GM12878 (cell line): Measurements from ENCODE around the gene GP2. TPM values are rescaled to one million over a fixed set of nuclear protein-coding genes. Genes with fewer than 3 reads are reported as not detected.

Experiments
- ATAC-seq: fragments of 200-7000 bp; cut with Tn5 transposase; 3 replicates; pipeline ENCODE4 v1.9.1; 2020; ENCODE audit warnings: mild to moderate bottlenecking, moderate library complexity
- BruUV-seq: library from RNA; stranded (reverse); fragments of 400-500 nt; replicated peaks from 2 replicates; lab custom pipeline; 2021; lab: Mats Ljungman, UMichigan
- CTCF ChIA-PET: fragments of 300-600 bp; sonication (Branson Sonifier 250); formaldehyde crosslinking; extraction: SDS; loops from one replicate; lab custom pipeline; 2021; ENCODE audit warnings: inconsistent platforms; lab: Yijun Ruan, JAX
- POLR2A ChIA-PET: fragments of 350-600 bp; formaldehyde crosslinking; extraction: SDS; loops from one replicate; lab custom pipeline; 2021; ENCODE audit warnings: inconsistent platforms; lab: Charles Lee
- RAD21 ChIA-PET: fragments of 300-600 bp; sonication (Branson Sonifier 250); formaldehyde crosslinking; loops from one replicate; lab custom pipeline; 2023; ENCODE audit warnings: antibody characterized with exemption; ENCODE audit not compliant: unreplicated experiment; lab: Charles Lee
- SMC1A ChIA-PET: fragments of 300-600 bp; sonication (Branson Sonifier 250); formaldehyde crosslinking; loops from one replicate; lab custom pipeline; 2023; ENCODE audit not compliant: unreplicated experiment, uncharacterized antibody; lab: Charles Lee
- DNase-seq: peaks from one replicate; pipeline ENCODE4 v3.0.0-alpha.2; 2011; ENCODE audit warnings: low read depth, low spot score
- FAIRE-seq: peaks from 3 replicates; lab custom pipeline; 2011; peaks lifted over from hg19 to GRCh38; lab: Jason Lieb, UNC
- H2AFZ ChIP-seq: 2 replicates; pipeline ENCODE4 v1.6.0; 2011; ENCODE audit warnings: low read depth, low read length, control low read depth; ENCODE audit not compliant: control insufficient read depth
- H3K27ac ChIP-seq: 2 replicates; pipeline ENCODE4 v1.5.1; 2011; ENCODE audit warnings: control low read depth; ENCODE audit not compliant: control insufficient read depth, insufficient read depth
- H3K27me3 ChIP-seq, 2 experiments: replicated peaks in 1 of 2; 2 replicates each; pipeline versions ENCODE4 v1.6.0 to v1.6.1; 2011; ENCODE audit warnings: low read length in 1 of 2; ENCODE audit not compliant: control insufficient read depth in 2 of 2, insufficient read depth in 2 of 2
- H3K36me3 ChIP-seq, 2 experiments: 2 replicates each; pipeline ENCODE4 v1.5.1; 2011; ENCODE audit warnings: low read length in 1 of 2; ENCODE audit not compliant: control insufficient read depth in 2 of 2, insufficient read depth in 2 of 2
- H3K4me1 ChIP-seq: 2 replicates; pipeline ENCODE4 v1.6.1; 2011; ENCODE audit warnings: mild to moderate bottlenecking, low read length, moderate library complexity, mixed read lengths; ENCODE audit not compliant: control insufficient read depth, insufficient read depth
- H3K4me2 ChIP-seq: 2 replicates; pipeline ENCODE4 v1.6.0; 2011; ENCODE audit warnings: control low read depth; ENCODE audit not compliant: control insufficient read depth, insufficient read depth
- H3K4me3 ChIP-seq: fragments of 200-600 bp; sonication (generic); 2 replicates; pipeline ENCODE4 v1.5.1; 2016
- H3K79me2 ChIP-seq: 2 replicates; pipeline ENCODE4 v1.6.0; 2011; ENCODE audit warnings: low read length; ENCODE audit not compliant: control insufficient read depth, insufficient read depth
- H3K9ac ChIP-seq: 2 replicates; pipeline ENCODE4 v1.8.0; 2011; ENCODE audit warnings: low read length, control low read depth, mixed read lengths; ENCODE audit not compliant: control insufficient read depth, insufficient read depth
- H3K9me3 ChIP-seq: replicated peaks from 3 replicates; pipeline ENCODE4 v1.5.1; 2011; ENCODE audit warnings: mild to moderate bottlenecking, low read length; ENCODE audit not compliant: control insufficient read depth, insufficient read depth
- H4K20me1 ChIP-seq: 2 replicates; pipeline ENCODE4 v1.6.0; 2011; ENCODE audit not compliant: control insufficient read depth, insufficient read depth
- CBFB ChIP-seq: IDR thresholded peaks from 2 replicates; pipeline ENCODE4 v1.6.1; 2016; ENCODE audit warnings: antibody characterized with exemption, low read depth
- CEBPB ChIP-seq, 2 experiments: fragments of 150-350 bp in 1 of 2; IDR thresholded peaks; 2 replicates each; pipeline ENCODE4 v1.6.1; 2012 to 2014; ENCODE audit warnings: low read depth in 2 of 2, low read length in 2 of 2, borderline replicate concordance in 1 of 2, inconsistent platforms in 1 of 2
- CHD1 ChIP-seq: IDR thresholded peaks from 2 replicates; pipeline ENCODE4 v1.6.1; 2012; ENCODE audit warnings: low read depth, low read length, improper control_type of control experiment
- CREM ChIP-seq: IDR thresholded peaks from 2 replicates; pipeline ENCODE4 v1.6.1; 2014; ENCODE audit warnings: antibody characterized with exemption, low read depth
- DPF2 ChIP-seq: fragments of 450-650 bp; IDR thresholded peaks from 2 replicates; pipeline ENCODE4 v1.6.1; 2017; ENCODE audit warnings: mild to moderate bottlenecking
- GABPA ChIP-seq: IDR thresholded peaks from 2 replicates; pipeline ENCODE4 v1.6.1; 2014; ENCODE audit warnings: antibody characterized with exemption, low read depth, mild to moderate bottlenecking, inconsistent platforms
- KAT2A ChIP-seq: conservative IDR thresholded peaks from 2 replicates; pipeline ENCODE4 v1.6.1; 2011; ENCODE audit warnings: low read depth, low read length; ENCODE audit not compliant: control insufficient read depth
- KLF5 ChIP-seq: fragments of 450-650 bp; IDR thresholded peaks from 2 replicates; pipeline ENCODE4 v1.6.1; 2014; ENCODE audit warnings: mild to moderate bottlenecking; ENCODE audit not compliant: partially characterized antibody
- LARP7 ChIP-seq: fragments of 450-650 bp; IDR thresholded peaks from 2 replicates; pipeline ENCODE4 v1.6.1; 2017; ENCODE audit warnings: mild to moderate bottlenecking
- MEF2B ChIP-seq: fragments of 450-650 bp; IDR thresholded peaks from 2 replicates; pipeline ENCODE4 v1.6.1; 2018; ENCODE audit warnings: mild to moderate bottlenecking, moderate library complexity; ENCODE audit not compliant: partially characterized antibody, poor library complexity, severe bottlenecking
- PAX8 ChIP-seq: fragments of 450-650 bp; IDR thresholded peaks from 2 replicates; pipeline ENCODE4 v1.6.1; 2017; ENCODE audit warnings: mild to moderate bottlenecking, moderate library complexity
- WGBS: methylation state at CpG from one replicate; pipeline ENCODE4 v1.1.6; 2016; ENCODE audit warnings: low lambda C conversion rate; ENCODE audit not compliant: insufficient replicate concordance, insufficient coverage; ENCODE audit errors: missing lambda C conversion rate; 5-methylcytosine and 5-hydroxymethylcytosine counted together
- in situ Hi-C: fragments of 300-500 bp; cut with MboI; formaldehyde crosslinking; loops from 9 replicates; pipeline ENCODE4 v1.14.3; 2018; ENCODE audit warnings: mixed read lengths
- intact Hi-C: fragments of 100-400 bp; cut with micrococcal nuclease; formaldehyde crosslinking; loops from one replicate; pipeline ENCODE4 v1.14.2; 2022; ENCODE audit not compliant: unreplicated experiment
- polyA plus RNA-seq, 11 experiments: library from polyadenylated mRNA; depleted of rRNA in 4 of 11; unstranded in 6 of 11; stranded (reverse) in 5 of 11; fragments of >200 nt; fragmentation: Nextera tagmentation in 4 of 11; fragmentation: Illumina TruSeq in 1 of 11; extraction: Ambion mirVana in 4 of 11; extraction: Trizol in 1 of 11; gene quantifications; 1 replicate in 1 of 11; 2 replicates in 10 of 11; pipeline versions ENCODE4 v1.2.1 to v1.2.3, GENCODE V29; 2011 to 2016; ENCODE audit warnings: inconsistent platforms in 2 of 11, missing spikeins in 2 of 11, low read depth in 1 of 11
- total RNA-seq, 4 experiments: library from RNA; depleted of rRNA in 3 of 4; stranded (reverse); fragments of >200 nt in 3 of 4; fragmentation: Illumina TruSeq in 1 of 4; extraction: Trizol in 1 of 4; gene quantifications; 2 replicates each; pipeline versions ENCODE4 v1.2.1 to v1.2.3, GENCODE V29; 2013 to 2021
- TF ChIP-seq, protein P1 (sequence below): IDR thresholded peaks from 2 replicates; pipeline ENCODE4 v1.6.1; 2011; ENCODE audit warnings: borderline replicate concordance, low read depth, mild to moderate bottlenecking, moderate library complexity, low read length; ENCODE audit not compliant: insufficient read depth, poor library complexity, severe bottlenecking
- TF ChIP-seq, protein P2 (sequence below): IDR thresholded peaks from 2 replicates; pipeline ENCODE4 v1.6.1; 2012; ENCODE audit warnings: low read depth, low read length, improper control_type of control experiment
- TF ChIP-seq, protein P3 (sequence below): fragments of 450-650 bp; IDR thresholded peaks from 2 replicates; pipeline ENCODE4 v1.6.1; 2017; ENCODE audit warnings: antibody characterized with exemption, mild to moderate bottlenecking, moderate library complexity
- TF ChIP-seq, protein P4 (sequence below): fragments of 450-650 bp; IDR thresholded peaks from 2 replicates; pipeline ENCODE4 v1.6.1; 2018; ENCODE audit warnings: mild to moderate bottlenecking, low read depth, moderate library complexity; ENCODE audit not compliant: partially characterized antibody

GP2 gene
- total and polyA plus RNA-seq, 10 of the 15 experiments (the other 5 are each of a cell fraction or from before 2014, with no cell fraction given) = 6.9 TPM; not detected in 9

DNA sequence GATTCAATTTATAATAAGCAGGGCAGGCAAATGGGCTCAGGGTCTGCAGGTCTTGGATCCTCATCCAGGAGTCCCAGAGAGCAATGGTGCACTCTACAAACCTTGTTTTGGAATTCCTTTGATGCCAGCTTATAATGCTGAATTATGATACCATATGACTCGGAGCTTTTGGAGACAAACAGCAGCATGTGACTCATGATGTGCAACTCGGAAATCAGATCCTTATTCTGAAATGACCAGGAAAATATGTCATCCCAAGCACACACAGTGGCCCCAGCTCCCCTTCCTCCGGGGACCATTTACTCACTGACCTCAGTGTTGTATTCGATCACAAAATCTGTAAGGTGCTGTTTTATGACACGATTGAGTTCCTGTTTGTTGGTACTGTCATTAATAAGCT lies 45.4 kb upstream of the GP2 start:
- Histone ChIP-seq H3K9ac (no peak overlapping the region), H2AFZ (no peak overlapping the region), H4K20me1 (no peaks in the 10 kb centered on the region), H3K4me2 (no peak overlapping the region), H3K4me3 (no peak overlapping the region), H3K27me3 (peaks cover 0 to 2% of the 10 kb centered on the region in 2 experiments; a peak in 2 of 4 replicates), H3K9me3 (no peaks in the 10 kb centered on the region), H3K36me3 (no peaks in the 10 kb centered on the region), H3K4me1 (no peaks in the 10 kb centered on the region), H3K27ac (no peak overlapping the region), H3K79me2 (no peaks in the 10 kb centered on the region)
- ChIA-PET SMC1A (no interaction called here), RAD21 (interaction anchor here (1.6 kb wide), 1 partner anchor 465 kb away, joined by 4 read pairs; no protein-coding TSS in a partner anchor), CTCF (interaction anchor here (1.4 to 6.2 kb wide), 3 partner anchors 12 to 474 kb away, joined by 4 to 44 read pairs (median 5); no protein-coding TSS in a partner anchor), POLR2A (no interaction called here)
- FAIRE-seq (no peak), ATAC-seq (no peak), DNase-seq (no peak)
- intact Hi-C loops (no loop called here), in situ Hi-C loops (loop anchor here (25.0 kb wide), 1 partner anchor 1335 kb away; no protein-coding TSS in a partner anchor)
- 5% methylated on average over 5 of the region's 5 CpGs for WGBS
- no TSS peak for BruUV-seq
- TF ChIP-seq DPF2 (no peak), KLF5 (no peak), KAT2A (no peak), CHD1 (no peak), CBFB (no peak), CEBPB (IDR thresholded peaks at IDR 0.05; ENCODE audit: borderline replicate concordance in 1 of 2, low read depth in 2 of 2, low read length in 2 of 2) (no peak), LARP7 (no peak), CREM (no peak), PAX8 (no peak), MEF2B (no peak), GABPA (no peak)
- TF ChIP-seq, protein P1, sequence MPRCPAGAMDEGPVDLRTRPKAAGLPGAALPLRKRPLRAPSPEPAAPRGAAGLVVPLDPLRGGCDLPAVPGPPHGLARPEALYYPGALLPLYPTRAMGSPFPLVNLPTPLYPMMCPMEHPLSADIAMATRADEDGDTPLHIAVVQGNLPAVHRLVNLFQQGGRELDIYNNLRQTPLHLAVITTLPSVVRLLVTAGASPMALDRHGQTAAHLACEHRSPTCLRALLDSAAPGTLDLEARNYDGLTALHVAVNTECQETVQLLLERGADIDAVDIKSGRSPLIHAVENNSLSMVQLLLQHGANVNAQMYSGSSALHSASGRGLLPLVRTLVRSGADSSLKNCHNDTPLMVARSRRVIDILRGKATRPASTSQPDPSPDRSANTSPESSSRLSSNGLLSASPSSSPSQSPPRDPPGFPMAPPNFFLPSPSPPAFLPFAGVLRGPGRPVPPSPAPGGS = no peak
- TF ChIP-seq, protein P2, sequence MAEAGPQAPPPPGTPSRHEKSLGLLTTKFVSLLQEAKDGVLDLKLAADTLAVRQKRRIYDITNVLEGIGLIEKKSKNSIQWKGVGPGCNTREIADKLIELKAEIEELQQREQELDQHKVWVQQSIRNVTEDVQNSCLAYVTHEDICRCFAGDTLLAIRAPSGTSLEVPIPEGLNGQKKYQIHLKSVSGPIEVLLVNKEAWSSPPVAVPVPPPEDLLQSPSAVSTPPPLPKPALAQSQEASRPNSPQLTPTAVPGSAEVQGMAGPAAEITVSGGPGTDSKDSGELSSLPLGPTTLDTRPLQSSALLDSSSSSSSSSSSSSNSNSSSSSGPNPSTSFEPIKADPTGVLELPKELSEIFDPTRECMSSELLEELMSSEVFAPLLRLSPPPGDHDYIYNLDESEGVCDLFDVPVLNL = no peak
- TF ChIP-seq, protein P3, sequence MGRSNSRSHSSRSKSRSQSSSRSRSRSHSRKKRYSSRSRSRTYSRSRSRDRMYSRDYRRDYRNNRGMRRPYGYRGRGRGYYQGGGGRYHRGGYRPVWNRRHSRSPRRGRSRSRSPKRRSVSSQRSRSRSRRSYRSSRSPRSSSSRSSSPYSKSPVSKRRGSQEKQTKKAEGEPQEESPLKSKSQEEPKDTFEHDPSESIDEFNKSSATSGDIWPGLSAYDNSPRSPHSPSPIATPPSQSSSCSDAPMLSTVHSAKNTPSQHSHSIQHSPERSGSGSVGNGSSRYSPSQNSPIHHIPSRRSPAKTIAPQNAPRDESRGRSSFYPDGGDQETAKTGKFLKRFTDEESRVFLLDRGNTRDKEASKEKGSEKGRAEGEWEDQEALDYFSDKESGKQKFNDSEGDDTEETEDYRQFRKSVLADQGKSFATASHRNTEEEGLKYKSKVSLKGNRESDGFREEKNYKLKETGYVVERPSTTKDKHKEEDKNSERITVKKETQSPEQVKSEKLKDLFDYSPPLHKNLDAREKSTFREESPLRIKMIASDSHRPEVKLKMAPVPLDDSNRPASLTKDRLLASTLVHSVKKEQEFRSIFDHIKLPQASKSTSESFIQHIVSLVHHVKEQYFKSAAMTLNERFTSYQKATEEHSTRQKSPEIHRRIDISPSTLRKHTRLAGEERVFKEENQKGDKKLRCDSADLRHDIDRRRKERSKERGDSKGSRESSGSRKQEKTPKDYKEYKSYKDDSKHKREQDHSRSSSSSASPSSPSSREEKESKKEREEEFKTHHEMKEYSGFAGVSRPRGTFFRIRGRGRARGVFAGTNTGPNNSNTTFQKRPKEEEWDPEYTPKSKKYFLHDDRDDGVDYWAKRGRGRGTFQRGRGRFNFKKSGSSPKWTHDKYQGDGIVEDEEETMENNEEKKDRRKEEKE = no peak
- TF ChIP-seq, protein P4, sequence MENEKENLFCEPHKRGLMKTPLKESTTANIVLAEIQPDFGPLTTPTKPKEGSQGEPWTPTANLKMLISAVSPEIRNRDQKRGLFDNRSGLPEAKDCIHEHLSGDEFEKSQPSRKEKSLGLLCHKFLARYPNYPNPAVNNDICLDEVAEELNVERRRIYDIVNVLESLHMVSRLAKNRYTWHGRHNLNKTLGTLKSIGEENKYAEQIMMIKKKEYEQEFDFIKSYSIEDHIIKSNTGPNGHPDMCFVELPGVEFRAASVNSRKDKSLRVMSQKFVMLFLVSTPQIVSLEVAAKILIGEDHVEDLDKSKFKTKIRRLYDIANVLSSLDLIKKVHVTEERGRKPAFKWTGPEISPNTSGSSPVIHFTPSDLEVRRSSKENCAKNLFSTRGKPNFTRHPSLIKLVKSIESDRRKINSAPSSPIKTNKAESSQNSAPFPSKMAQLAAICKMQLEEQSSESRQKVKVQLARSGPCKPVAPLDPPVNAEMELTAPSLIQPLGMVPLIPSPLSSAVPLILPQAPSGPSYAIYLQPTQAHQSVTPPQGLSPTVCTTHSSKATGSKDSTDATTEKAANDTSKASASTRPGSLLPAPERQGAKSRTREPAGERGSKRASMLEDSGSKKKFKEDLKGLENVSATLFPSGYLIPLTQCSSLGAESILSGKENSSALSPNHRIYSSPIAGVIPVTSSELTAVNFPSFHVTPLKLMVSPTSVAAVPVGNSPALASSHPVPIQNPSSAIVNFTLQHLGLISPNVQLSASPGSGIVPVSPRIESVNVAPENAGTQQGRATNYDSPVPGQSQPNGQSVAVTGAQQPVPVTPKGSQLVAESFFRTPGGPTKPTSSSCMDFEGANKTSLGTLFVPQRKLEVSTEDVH = no peak
